Esophagus muscularis mucosa (tissue), 4 donors: ENCODE measurements around the gene ATP11A.

Experiments used
- CTCF ChIP-seq, 3 experiments: fragments of 200-600 bp in 2 of 3; fragments of 450-650 bp in 1 of 3; sonication (generic) in 2 of 3; IDR thresholded peaks; one replicate each; pipeline ENCODE4 v1.5.1; 2017 to 2019; ENCODE audit warnings: antibody characterized with exemption in 3 of 3, mild to moderate bottlenecking in 2 of 3, moderate library complexity in 1 of 3
- EP300 ChIP-seq: sonication (generic); formaldehyde crosslinking; IDR thresholded peaks from one replicate; pipeline ENCODE4 v1.6.1; 2017; ENCODE audit warnings: antibody characterized with exemption
- POLR2A ChIP-seq: fragments of 450-650 bp; IDR thresholded peaks from one replicate; pipeline ENCODE4 v1.6.1; 2017; ENCODE audit warnings: antibody characterized with exemption, moderate library complexity, mild to moderate bottlenecking, low read depth

GRCh38 chr13:112679932-112680677, 9.7 kb upstream of the ATP11A start:
- TF ChIP-seq CTCF (IDR thresholded peaks at IDR 0.05) (no peak), EP300 (no peak), POLR2A (no peak)
